Measurements from ENCODE around the gene RABEP1.

Gene RABEP1

GRCh38 chr17:5364156-5364555, 82.1 kb downstream of the RABEP1 start:
- Histone ChIP-seq H3K4me1 (ENCODE audit: control insufficient read depth, insufficient read depth, low read length, poor library complexity, severe bottlenecking) (no peaks in the 10 kb centered on the region), H3K36me3 (ENCODE audit: control insufficient read depth, insufficient read depth, low read length) (peaks cover 76% of the 10 kb centered on the region), H3K4me3 (ENCODE audit: extremely low read depth, insufficient read depth, low read length, poor library complexity, severe bottlenecking) (no peak overlapping the region), H3K27ac (ENCODE audit: low read depth, low read length, severe bottlenecking) (no peak overlapping the region), H3K9me3 (ENCODE audit: control insufficient read depth, low read length) (no peaks in the 10 kb centered on the region)
- 92 to 94% methylated on average over 1 to 6 of the region's 6 CpGs for WGBS, 2 experiments (ENCODE audit: insufficient coverage in 2 of 2)

GRCh38 chr17:5364696-5365095, 82.6 kb downstream of the RABEP1 start:
- Histone ChIP-seq H3K36me3 (ENCODE audit: control insufficient read depth, insufficient read depth, low read length) (peaks cover 76% of the 10 kb centered on the region), H3K9me3 (ENCODE audit: control insufficient read depth, low read length) (no peaks in the 10 kb centered on the region), H3K4me1 (ENCODE audit: control insufficient read depth, insufficient read depth, low read length, poor library complexity, severe bottlenecking) (no peaks in the 10 kb centered on the region), H3K4me3 (ENCODE audit: extremely low read depth, insufficient read depth, low read length, poor library complexity, severe bottlenecking) (no peak overlapping the region), H3K27ac (ENCODE audit: low read depth, low read length, severe bottlenecking) (no peak overlapping the region)

- Histone ChIP-seq H3K27ac (ENCODE audit: low read depth, low read length, severe bottlenecking) (no peak overlapping the region), H3K36me3 (ENCODE audit: control insufficient read depth, insufficient read depth, low read length) (peaks cover 71% of the 10 kb centered on the region), H3K4me1 (ENCODE audit: control insufficient read depth, insufficient read depth, low read length, poor library complexity, severe bottlenecking) (no peaks in the 10 kb centered on the region), H3K9me3 (ENCODE audit: control insufficient read depth, low read length) (no peaks in the 10 kb centered on the region), H3K4me3 (ENCODE audit: extremely low read depth, insufficient read depth, low read length, poor library complexity, severe bottlenecking) (no peak overlapping the region)
- WGBS, 2 experiments (ENCODE audit: insufficient coverage in 2 of 2) = 67 to 94% methylated on average over 3 to 4 of the region's 6 CpGs
Observed at GRCh38 chr17:5365831-5366230, 83.7 kb downstream of the RABEP1 start.

- H3K4me1 ChIP-seq (ENCODE audit: control insufficient read depth, insufficient read depth, low read length, poor library complexity, severe bottlenecking) = no peaks in the 10 kb centered on the region
- H3K9me3 ChIP-seq (ENCODE audit: control insufficient read depth, low read length) = no peaks in the 10 kb centered on the region
- H3K36me3 ChIP-seq (ENCODE audit: control insufficient read depth, insufficient read depth, low read length) = peaks cover 86% of the 10 kb centered on the region
- no peak overlapping the region for H3K4me3 ChIP-seq (ENCODE audit: extremely low read depth, insufficient read depth, low read length, poor library complexity, severe bottlenecking)
- 100% methylated on average over 1 of the region's 4 CpGs; no CpG with 5 or more reads in 1 of the 2 experiments for WGBS, 2 experiments (ENCODE audit: insufficient coverage in 2 of 2)
- H3K27ac ChIP-seq (ENCODE audit: low read depth, low read length, severe bottlenecking) = no peak overlapping the region
Observed at GRCh38 chr17:5370411-5370810, 88.3 kb downstream of the RABEP1 start.

- H3K36me3 ChIP-seq (ENCODE audit: control insufficient read depth, insufficient read depth, low read length) = peaks cover 81% of the 10 kb centered on the region
- no peaks in the 10 kb centered on the region for H3K9me3 ChIP-seq (ENCODE audit: control insufficient read depth, low read length)
- no peak overlapping the region for H3K4me3 ChIP-seq (ENCODE audit: extremely low read depth, insufficient read depth, low read length, poor library complexity, severe bottlenecking)
- H3K27ac ChIP-seq (ENCODE audit: low read depth, low read length, severe bottlenecking) = no peak overlapping the region
- no peaks in the 10 kb centered on the region for H3K4me1 ChIP-seq (ENCODE audit: control insufficient read depth, insufficient read depth, low read length, poor library complexity, severe bottlenecking)
- WGBS, 2 experiments (ENCODE audit: insufficient coverage in 2 of 2) = 93 to 95% methylated on average over 3 to 5 of the region's 6 CpGs
Observed at GRCh38 chr17:5373112-5373511, 91.0 kb downstream of the RABEP1 start.

- 92 to 97% methylated on average over 3 of the region's 3 CpGs for WGBS, 2 experiments (ENCODE audit: insufficient coverage in 2 of 2)
- Histone ChIP-seq H3K4me3 (ENCODE audit: extremely low read depth, insufficient read depth, low read length, poor library complexity, severe bottlenecking) (no peak overlapping the region), H3K27ac (ENCODE audit: low read depth, low read length, severe bottlenecking) (no peak overlapping the region), H3K36me3 (ENCODE audit: control insufficient read depth, insufficient read depth, low read length) (peaks cover 92% of the 10 kb centered on the region), H3K4me1 (ENCODE audit: control insufficient read depth, insufficient read depth, low read length, poor library complexity, severe bottlenecking) (no peaks in the 10 kb centered on the region), H3K9me3 (ENCODE audit: control insufficient read depth, low read length) (no peaks in the 10 kb centered on the region)
Observed at GRCh38 chr17:5378566-5379207, 96.6 kb downstream of the RABEP1 start.

- peaks cover 93% of the 10 kb centered on the region for H3K36me3 ChIP-seq (ENCODE audit: control insufficient read depth, insufficient read depth, low read length)
- H3K9me3 ChIP-seq (ENCODE audit: control insufficient read depth, low read length) = no peaks in the 10 kb centered on the region
- H3K4me3 ChIP-seq (ENCODE audit: extremely low read depth, insufficient read depth, low read length, poor library complexity, severe bottlenecking) = no peak overlapping the region
- H3K4me1 ChIP-seq (ENCODE audit: control insufficient read depth, insufficient read depth, low read length, poor library complexity, severe bottlenecking) = no peaks in the 10 kb centered on the region
- 88% methylated on average over 10 of the region's 11 CpGs for WGBS, 2 experiments (ENCODE audit: insufficient coverage in 2 of 2)
- H3K27ac ChIP-seq (ENCODE audit: low read depth, low read length, severe bottlenecking) = peak overlapping the region; percentile 36
Observed at GRCh38 chr17:5379351-5380107, 97.4 kb downstream of the RABEP1 start.

- no peak overlapping the region for H3K27ac ChIP-seq (ENCODE audit: low read depth, low read length, severe bottlenecking)
- no peak overlapping the region for H3K4me3 ChIP-seq (ENCODE audit: extremely low read depth, insufficient read depth, low read length, poor library complexity, severe bottlenecking)
Observed at GRCh38 chr17:5380491-5381135, 98.5 kb downstream of the RABEP1 start.

GRCh38 chr17:5381542-5381941, 99.5 kb downstream of the RABEP1 start:
- no peaks in the 10 kb centered on the region for H3K4me1 ChIP-seq (ENCODE audit: control insufficient read depth, insufficient read depth, low read length, poor library complexity, severe bottlenecking)
- WGBS, 2 experiments (ENCODE audit: insufficient coverage in 2 of 2) = 96 to 98% methylated on average over 3 to 4 of the region's 4 CpGs
- H3K36me3 ChIP-seq (ENCODE audit: control insufficient read depth, insufficient read depth, low read length) = peaks cover 98% of the 10 kb centered on the region
- no peaks in the 10 kb centered on the region for H3K9me3 ChIP-seq (ENCODE audit: control insufficient read depth, low read length)
- H3K4me3 ChIP-seq (ENCODE audit: extremely low read depth, insufficient read depth, low read length, poor library complexity, severe bottlenecking) = no peak overlapping the region
- H3K27ac ChIP-seq (ENCODE audit: low read depth, low read length, severe bottlenecking) = no peak overlapping the region

More at GRCh38 chr17:5380491-5381135, 98.5 kb downstream of the RABEP1 start:
- Histone ChIP-seq H3K36me3 (ENCODE audit: control insufficient read depth, insufficient read depth, low read length) (peaks cover 94% of the 10 kb centered on the region), H3K9me3 (ENCODE audit: control insufficient read depth, low read length) (no peaks in the 10 kb centered on the region), H3K4me1 (ENCODE audit: control insufficient read depth, insufficient read depth, low read length, poor library complexity, severe bottlenecking) (no peaks in the 10 kb centered on the region)
- 96 to 97% methylated on average over 5 to 6 of the region's 7 CpGs for WGBS, 2 experiments (ENCODE audit: insufficient coverage in 2 of 2)

- Histone ChIP-seq H3K9me3 (ENCODE audit: control insufficient read depth, low read length) (no peaks in the 10 kb centered on the region), H3K36me3 (ENCODE audit: control insufficient read depth, insufficient read depth, low read length) (peaks cover 87% of the 10 kb centered on the region), H3K4me3 (ENCODE audit: extremely low read depth, insufficient read depth, low read length, poor library complexity, severe bottlenecking) (no peak overlapping the region), H3K27ac (ENCODE audit: low read depth, low read length, severe bottlenecking) (no peak overlapping the region), H3K4me1 (ENCODE audit: control insufficient read depth, insufficient read depth, low read length, poor library complexity, severe bottlenecking) (no peaks in the 10 kb centered on the region)
- WGBS, 2 experiments (ENCODE audit: insufficient coverage in 2 of 2) = 82 to 97% methylated on average over 4 to 5 of the region's 5 CpGs
Observed at GRCh38 chr17:5391678-5392077, 109.6 kb downstream of the RABEP1 start.

GRCh38 chr17:5396612-5397011, 114.5 kb downstream of the RABEP1 start:
- Histone ChIP-seq H3K4me3 (ENCODE audit: extremely low read depth, insufficient read depth, low read length, poor library complexity, severe bottlenecking) (no peak overlapping the region), H3K27ac (ENCODE audit: low read depth, low read length, severe bottlenecking) (no peak overlapping the region), H3K4me1 (ENCODE audit: control insufficient read depth, insufficient read depth, low read length, poor library complexity, severe bottlenecking) (no peaks in the 10 kb centered on the region), H3K9me3 (ENCODE audit: control insufficient read depth, low read length) (no peaks in the 10 kb centered on the region), H3K36me3 (ENCODE audit: control insufficient read depth, insufficient read depth, low read length) (peaks cover 78% of the 10 kb centered on the region)
- WGBS, 2 experiments (ENCODE audit: insufficient coverage in 2 of 2) = no CpG with 5 or more reads among the region's 2 CpGs

Measured in mesodermal cell (in vitro differentiated cells).